NK-92 (cell line): ENCODE results near the gene MFSD2A.
"Not testable (repeated sequence)": the region's sequence is repeated elsewhere in the genome, so short reads cannot be mapped to it uniquely, and the experiment has no call there.

ENCODE experiments used
- DNase-seq: peaks from one replicate; lab custom pipeline; 2025; ENCODE audit not compliant: unreplicated experiment; lab: John Stamatoyannopoulos, UW

Gene MFSD2A

GRCh38 chr1:39954870-39955546 lies at the start of gene MFSD2A:
TSS of gene MFSD2A (plus strand) at chr1:39955145. CDS start at chr1:39955293, 148 bp downstream.
- DNase-seq, result no peak

- no peak for DNase-seq
Observed at GRCh38 chr1:39905172-39905571, 49.8 kb upstream of the MFSD2A start.

- DNase-seq, result no peak
Observed at GRCh38 chr1:39907528-39908453, 47.2 kb upstream of the MFSD2A start.

GRCh38 chr1:39908534-39908933 lies 46.4 kb upstream of the MFSD2A start:
- no peak for DNase-seq

- no peak for DNase-seq
Observed at GRCh38 chr1:39910263-39910662, 44.7 kb upstream of the MFSD2A start.

GRCh38 chr1:39913136-39913535 lies 41.8 kb upstream of the MFSD2A start:
- not testable (repeated sequence) for DNase-seq

GRCh38 chr1:39915499-39916129 lies 39.3 kb upstream of the MFSD2A start:
- DNase-seq, result no peak

GRCh38 chr1:39917825-39918224 lies 37.1 kb upstream of the MFSD2A start:
- DNase-seq, result no peak

GRCh38 chr1:39919545-39919944 lies 35.4 kb upstream of the MFSD2A start:
- DNase-seq, result no peak

- no peak for DNase-seq
Observed at GRCh38 chr1:39922251-39922688, 32.7 kb upstream of the MFSD2A start.

GRCh38 chr1:39925721-39926342 lies 29.1 kb upstream of the MFSD2A start:
- no peak for DNase-seq

GRCh38 chr1:39926343-39926793 lies 28.6 kb upstream of the MFSD2A start:
- DNase-seq, result no peak

- no peak for DNase-seq
Observed at GRCh38 chr1:39926820-39927219, 28.1 kb upstream of the MFSD2A start.

GRCh38 chr1:39927538-39927937 lies 27.4 kb upstream of the MFSD2A start:
- DNase-seq, result no peak

GRCh38 chr1:39928809-39929587 lies 25.9 kb upstream of the MFSD2A start:
- DNase-seq, result no peak

GRCh38 chr1:39933956-39934941 lies 20.7 kb upstream of the MFSD2A start:
- no peak for DNase-seq

GRCh38 chr1:39936724-39937491 lies 18.0 kb upstream of the MFSD2A start:
- DNase-seq, result no peak

- DNase-seq, result no peak
Observed at GRCh38 chr1:39938856-39939255, 16.1 kb upstream of the MFSD2A start.
